KG1 (cell line): ENCODE results near the gene BTNL9.
"Not testable (repeated sequence)": the region's sequence is repeated elsewhere in the genome, so short reads cannot be mapped to it uniquely, and the experiment has no call there.

Experiments
- DNase-seq: peaks from one replicate; lab custom pipeline; 2025; lab: John Stamatoyannopoulos, UW

Gene BTNL9

GRCh38 chr5:181039931-181040630, at the start of gene BTNL9:
TSS of gene BTNL9 (plus strand) at chr5:181040266. CDS start at chr5:181045490, 5,224 bp downstream.
- no peak for DNase-seq

GRCh38 chr5:180990882-180991242, 49.2 kb upstream of the BTNL9 start:
- DNase-seq: no peak

GRCh38 chr5:181001947-181002346, 38.1 kb upstream of the BTNL9 start:
- no peak for DNase-seq

GRCh38 chr5:181005791-181006190, 34.3 kb upstream of the BTNL9 start:
- DNase-seq: no peak

- DNase-seq: no peak
Observed at GRCh38 chr5:181008136-181008535, 31.9 kb upstream of the BTNL9 start.

GRCh38 chr5:181010018-181010417, 30.0 kb upstream of the BTNL9 start:
- DNase-seq: not testable (repeated sequence)

GRCh38 chr5:181014654-181015053, 25.4 kb upstream of the BTNL9 start:
- DNase-seq: not testable (repeated sequence)

GRCh38 chr5:181017448-181017847, 22.6 kb upstream of the BTNL9 start:
- DNase-seq: not testable (repeated sequence)

- DNase-seq: no peak
Observed at GRCh38 chr5:181020688-181021087, 19.4 kb upstream of the BTNL9 start.

GRCh38 chr5:181024245-181025064, 15.6 kb upstream of the BTNL9 start:
- no peak for DNase-seq

- DNase-seq: no peak
Observed at GRCh38 chr5:181027452-181028031, 12.5 kb upstream of the BTNL9 start.

- no peak for DNase-seq
Observed at GRCh38 chr5:181028032-181028819, 11.8 kb upstream of the BTNL9 start.

- DNase-seq: no peak
Observed at GRCh38 chr5:181031716-181032115, 8.3 kb upstream of the BTNL9 start.

GRCh38 chr5:181035991-181036815, 3.9 kb upstream of the BTNL9 start:
- DNase-seq: no peak

- no peak for DNase-seq
Observed at GRCh38 chr5:181036816-181037364, 3.2 kb upstream of the BTNL9 start.

GRCh38 chr5:181037365-181037861, 2.7 kb upstream of the BTNL9 start:
- DNase-seq: no peak

- DNase-seq: no peak
Observed at GRCh38 chr5:181039471-181039870, 595 bp upstream of the BTNL9 start.

- no peak for DNase-seq
Observed at GRCh38 chr5:181040631-181040945, 522 bp downstream of the BTNL9 start.

GRCh38 chr5:181041043-181041442, 977 bp downstream of the BTNL9 start:
- no peak for DNase-seq

GRCh38 chr5:181042036-181042713, 2.1 kb downstream of the BTNL9 start:
- DNase-seq: no peak
